ENCODE results near the gene SGPP2.
A peak's percentile ranks its signal among the peaks of the same experiment; 100 is the strongest.

Gene SGPP2

GRCh38 chr2:222424276-222424728, at the start of gene SGPP2:
TSS of gene SGPP2 (plus strand) at chr2:222424543. CDS start at chr2:222424603, 60 bp downstream.
- ChIA-PET CTCF (no interaction called here), POLR2A (no interaction called here)
- TF ChIP-seq TARDBP (IDR thresholded peaks at IDR 0.05) (no peak), HDGF (IDR thresholded peaks at IDR 0.05; ENCODE audit: borderline replicate concordance) (no peak), L3MBTL2 (conservative IDR thresholded peaks at IDR 0.05) (no peak), ELF4 (IDR thresholded peaks at IDR 0.05) (no peak), FOXM1 (IDR thresholded peaks at IDR 0.05; ENCODE audit: borderline replicate concordance) (no peak), ZNF384 (IDR thresholded peaks at IDR 0.05) (no peak), FOXA1 (IDR thresholded peaks at IDR 0.05) (no peak), ARNT (IDR thresholded peaks at IDR 0.05) (no peak), BHLHE40 (IDR thresholded peaks at IDR 0.05; ENCODE audit: borderline replicate concordance) (no peak), FOXK2 (IDR thresholded peaks at IDR 0.05) (no peak), LEF1 (IDR thresholded peaks at IDR 0.05; ENCODE audit: borderline replicate concordance) (no peak), NFRKB (IDR thresholded peaks at IDR 0.05) (no peak), SUZ12 (IDR thresholded peaks at IDR 0.05) (no peak), SP1 (IDR thresholded peaks at IDR 0.05) (no peak), PKNOX1 (IDR thresholded peaks at IDR 0.05) (no peak), CTBP1 (IDR thresholded peaks at IDR 0.05; ENCODE audit: borderline replicate concordance) (no peak)
- DNase-seq (ENCODE audit: extremely low spot score): peak; percentile 33

- TF ChIP-seq ZNF384 (IDR thresholded peaks at IDR 0.05) (no peak), CTBP1 (IDR thresholded peaks at IDR 0.05; ENCODE audit: borderline replicate concordance) (no peak), FOXA1 (IDR thresholded peaks at IDR 0.05) (no peak), FOXM1 (IDR thresholded peaks at IDR 0.05; ENCODE audit: borderline replicate concordance) (no peak), LEF1 (IDR thresholded peaks at IDR 0.05; ENCODE audit: borderline replicate concordance) (no peak), ARNT (IDR thresholded peaks at IDR 0.05) (no peak), HDGF (IDR thresholded peaks at IDR 0.05; ENCODE audit: borderline replicate concordance) (no peak), TARDBP (IDR thresholded peaks at IDR 0.05) (no peak), SUZ12 (IDR thresholded peaks at IDR 0.05) (no peak), FOXK2 (IDR thresholded peaks at IDR 0.05) (no peak), ELF4 (IDR thresholded peaks at IDR 0.05) (no peak), L3MBTL2 (conservative IDR thresholded peaks at IDR 0.05) (no peak)
- CTCF ChIA-PET: no interaction called here
- POLR2A ChIA-PET: no interaction called here
- no peak for DNase-seq (ENCODE audit: extremely low spot score)
Observed at GRCh38 chr2:222375798-222376197, 48.5 kb upstream of the SGPP2 start.

- no peak for DNase-seq (ENCODE audit: extremely low spot score)
- ChIA-PET POLR2A (no interaction called here), CTCF (no interaction called here)
- TF ChIP-seq SP1 (IDR thresholded peaks at IDR 0.05): no peak
- TF ChIP-seq FOXK2 (IDR thresholded peaks at IDR 0.05): no peak
- TF ChIP-seq NFRKB (IDR thresholded peaks at IDR 0.05): no peak
- no peak for TF ChIP-seq BHLHE40 (IDR thresholded peaks at IDR 0.05; ENCODE audit: borderline replicate concordance)
- no peak for TF ChIP-seq SUZ12 (IDR thresholded peaks at IDR 0.05)
- TF ChIP-seq HDGF (IDR thresholded peaks at IDR 0.05; ENCODE audit: borderline replicate concordance): no peak
- TF ChIP-seq ZNF384 (IDR thresholded peaks at IDR 0.05): no peak
- TF ChIP-seq FOXA1 (IDR thresholded peaks at IDR 0.05): no peak
- no peak for TF ChIP-seq ARNT (IDR thresholded peaks at IDR 0.05)
- TF ChIP-seq FOXM1 (IDR thresholded peaks at IDR 0.05; ENCODE audit: borderline replicate concordance): no peak
Observed at GRCh38 chr2:222380456-222380855, 43.9 kb upstream of the SGPP2 start.

- DNase-seq (ENCODE audit: extremely low spot score): no peak
- TF ChIP-seq FOXK2 (IDR thresholded peaks at IDR 0.05) (no peak), BHLHE40 (IDR thresholded peaks at IDR 0.05; ENCODE audit: borderline replicate concordance) (no peak), NFRKB (IDR thresholded peaks at IDR 0.05) (no peak), ELF4 (IDR thresholded peaks at IDR 0.05) (no peak)
- POLR2A ChIA-PET: no interaction called here
- CTCF ChIA-PET: no interaction called here
Observed at GRCh38 chr2:222381566-222381965, 42.8 kb upstream of the SGPP2 start.

GRCh38 chr2:222383255-222383654, 41.1 kb upstream of the SGPP2 start:
- TF ChIP-seq ARNT (IDR thresholded peaks at IDR 0.05) (no peak), LEF1 (IDR thresholded peaks at IDR 0.05; ENCODE audit: borderline replicate concordance) (no peak)
- ChIA-PET CTCF (no interaction called here), POLR2A (no interaction called here)
- DNase-seq (ENCODE audit: extremely low spot score): no peak

- ChIA-PET POLR2A (no interaction called here), CTCF (no interaction called here)
- no peak for TF ChIP-seq FOXM1 (IDR thresholded peaks at IDR 0.05; ENCODE audit: borderline replicate concordance)
- TF ChIP-seq HDGF (IDR thresholded peaks at IDR 0.05; ENCODE audit: borderline replicate concordance): no peak
- no peak for TF ChIP-seq BHLHE40 (IDR thresholded peaks at IDR 0.05; ENCODE audit: borderline replicate concordance)
- no peak for TF ChIP-seq PKNOX1 (IDR thresholded peaks at IDR 0.05)
- TF ChIP-seq LEF1 (IDR thresholded peaks at IDR 0.05; ENCODE audit: borderline replicate concordance): no peak
- no peak for TF ChIP-seq TARDBP (IDR thresholded peaks at IDR 0.05)
- TF ChIP-seq FOXK2 (IDR thresholded peaks at IDR 0.05): no peak
- no peak for TF ChIP-seq SUZ12 (IDR thresholded peaks at IDR 0.05)
- no peak for TF ChIP-seq FOXA1 (IDR thresholded peaks at IDR 0.05)
- TF ChIP-seq ELF4 (IDR thresholded peaks at IDR 0.05): no peak
- TF ChIP-seq ZNF384 (IDR thresholded peaks at IDR 0.05): no peak
- no peak for TF ChIP-seq SP1 (IDR thresholded peaks at IDR 0.05)
- DNase-seq (ENCODE audit: extremely low spot score): no peak
Observed at GRCh38 chr2:222391743-222392285, 32.5 kb upstream of the SGPP2 start.

GRCh38 chr2:222393733-222394267, 30.5 kb upstream of the SGPP2 start:
- no peak for DNase-seq (ENCODE audit: extremely low spot score)
- POLR2A ChIA-PET: no interaction called here
- TF ChIP-seq LEF1 (IDR thresholded peaks at IDR 0.05; ENCODE audit: borderline replicate concordance): no peak
- no peak for TF ChIP-seq L3MBTL2 (conservative IDR thresholded peaks at IDR 0.05)
- no peak for TF ChIP-seq NFRKB (IDR thresholded peaks at IDR 0.05)
- no peak for TF ChIP-seq ELF4 (IDR thresholded peaks at IDR 0.05)
- no peak for TF ChIP-seq CTBP1 (IDR thresholded peaks at IDR 0.05; ENCODE audit: borderline replicate concordance)
- TF ChIP-seq ARNT (IDR thresholded peaks at IDR 0.05): no peak
- no peak for TF ChIP-seq FOXA1 (IDR thresholded peaks at IDR 0.05)
- TF ChIP-seq ZNF384 (IDR thresholded peaks at IDR 0.05): no peak
- CTCF ChIA-PET: interaction anchor here (1.5 kb wide), 1 partner anchor 335 kb away, joined by 3 read pairs; no protein-coding TSS in a partner anchor
